HEK293 (cell line): ENCODE measurements around the gene SMAD1.

Experiments
- ATF2 ChIP-seq: fragments of 450-650 bp; formaldehyde crosslinking; IDR thresholded peaks from 2 replicates; pipeline ENCODE4 v1.5.1; 2016; ENCODE audit warnings: missing biosample characterization, missing genetic modification characterization, low read depth
- FEZF1 ChIP-seq: fragments of 450-650 bp; formaldehyde crosslinking; IDR thresholded peaks from 2 replicates; pipeline ENCODE4 v1.5.1; 2016; ENCODE audit warnings: missing biosample characterization, missing genetic modification characterization
- KLF16 ChIP-seq: fragments of 450-650 bp; formaldehyde crosslinking; IDR thresholded peaks from 2 replicates; pipeline ENCODE4 v1.5.1; 2017; ENCODE audit warnings: missing biosample characterization, missing genetic modification characterization
- PRDM1 ChIP-seq: fragments of 450-650 bp; formaldehyde crosslinking; IDR thresholded peaks from 2 replicates; pipeline ENCODE4; 2016; ENCODE audit warnings: missing biosample characterization, missing genetic modification characterization
- TCF7L2 ChIP-seq: IDR thresholded peaks from 2 replicates; pipeline ENCODE4 v1.6.1; 2011; ENCODE audit warnings: low read depth, mild to moderate bottlenecking, inconsistent platforms, low read length, moderate library complexity, borderline replicate concordance
- YY2 ChIP-seq: fragments of 450-650 bp; formaldehyde crosslinking; IDR thresholded peaks from 2 replicates; pipeline ENCODE4 v1.5.1; 2016; ENCODE audit warnings: missing biosample characterization, missing genetic modification characterization
- ZBTB11 ChIP-seq: fragments of 450-650 bp; formaldehyde crosslinking; conservative IDR thresholded peaks from 2 replicates; pipeline ENCODE4 v1.5.1; 2016; ENCODE audit warnings: low read depth, missing biosample characterization, missing genetic modification characterization
- ZBTB20 ChIP-seq: fragments of 450-650 bp; formaldehyde crosslinking; IDR thresholded peaks from 2 replicates; pipeline ENCODE4 v1.5.1; 2016; ENCODE audit warnings: missing biosample characterization, missing genetic modification characterization
- ZBTB8A ChIP-seq: fragments of 450-650 bp; formaldehyde crosslinking; IDR thresholded peaks from 2 replicates; pipeline ENCODE4 v1.5.1; 2016; ENCODE audit warnings: missing biosample characterization, missing genetic modification characterization
- ZFP3 ChIP-seq: fragments of 450-650 bp; formaldehyde crosslinking; IDR thresholded peaks from 2 replicates; pipeline ENCODE4 v1.5.1; 2016; ENCODE audit warnings: low read depth, missing biosample characterization, missing genetic modification characterization
- ZNF521 ChIP-seq: fragments of 450-650 bp; formaldehyde crosslinking; IDR thresholded peaks from 2 replicates; pipeline ENCODE4 v1.5.1; 2017; ENCODE audit warnings: missing biosample characterization, mild to moderate bottlenecking, missing genetic modification characterization
- ZSCAN5A ChIP-seq: fragments of 450-650 bp; formaldehyde crosslinking; IDR thresholded peaks from 2 replicates; pipeline ENCODE4 v1.5.1; 2016; ENCODE audit warnings: missing biosample characterization, missing genetic modification characterization
- TF ChIP-seq, protein P1 (sequence below): fragments of 450-650 bp; formaldehyde crosslinking; IDR thresholded peaks from 2 replicates; pipeline ENCODE4 v1.5.1; 2016; ENCODE audit warnings: missing biosample characterization, missing genetic modification characterization

- TF ChIP-seq ZBTB11 (tag by site-specific recombination) (no peak), ZFP3 (tag by site-specific recombination) (no peak), YY2 (tag by site-specific recombination) (no peak), PRDM1 (no peak), ZSCAN5A (no peak), KLF16 (no peak), ZBTB20 (tag by site-specific recombination) (no peak), ZNF521 (tag by site-specific recombination) (no peak), FEZF1 (no peak), ZBTB8A (tag by site-specific recombination) (no peak), ATF2 (tag by site-specific recombination) (no peak), TCF7L2 (no peak)
- TF ChIP-seq, protein P1, sequence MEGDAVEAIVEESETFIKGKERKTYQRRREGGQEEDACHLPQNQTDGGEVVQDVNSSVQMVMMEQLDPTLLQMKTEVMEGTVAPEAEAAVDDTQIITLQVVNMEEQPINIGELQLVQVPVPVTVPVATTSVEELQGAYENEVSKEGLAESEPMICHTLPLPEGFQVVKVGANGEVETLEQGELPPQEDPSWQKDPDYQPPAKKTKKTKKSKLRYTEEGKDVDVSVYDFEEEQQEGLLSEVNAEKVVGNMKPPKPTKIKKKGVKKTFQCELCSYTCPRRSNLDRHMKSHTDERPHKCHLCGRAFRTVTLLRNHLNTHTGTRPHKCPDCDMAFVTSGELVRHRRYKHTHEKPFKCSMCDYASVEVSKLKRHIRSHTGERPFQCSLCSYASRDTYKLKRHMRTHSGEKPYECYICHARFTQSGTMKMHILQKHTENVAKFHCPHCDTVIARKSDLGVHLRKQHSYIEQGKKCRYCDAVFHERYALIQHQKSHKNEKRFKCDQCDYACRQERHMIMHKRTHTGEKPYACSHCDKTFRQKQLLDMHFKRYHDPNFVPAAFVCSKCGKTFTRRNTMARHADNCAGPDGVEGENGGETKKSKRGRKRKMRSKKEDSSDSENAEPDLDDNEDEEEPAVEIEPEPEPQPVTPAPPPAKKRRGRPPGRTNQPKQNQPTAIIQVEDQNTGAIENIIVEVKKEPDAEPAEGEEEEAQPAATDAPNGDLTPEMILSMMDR (tag by site-specific recombination), result no peak
Observed at GRCh38 chr4:145435646-145436045, 46.0 kb upstream of the SMAD1 start.
